NCI-H774 (cell line): ENCODE data around the gene PYROXD2.

Source experiments
- DNase-seq: peaks from one replicate; lab custom pipeline; 2025; lab: John Stamatoyannopoulos, UW

The PYROXD2 gene

GRCh38 chr10:98414578-98414931 lies 427 bp downstream of the PYROXD2 start:
- DNase-seq, result no peak

GRCh38 chr10:98411768-98412167 lies 3.2 kb downstream of the PYROXD2 start:
- no peak for DNase-seq

GRCh38 chr10:98411166-98411565 lies 3.8 kb downstream of the PYROXD2 start:
- DNase-seq, result no peak

- no peak for DNase-seq
Observed at GRCh38 chr10:98410759-98411158, 4.2 kb downstream of the PYROXD2 start.

- no peak for DNase-seq
Observed at GRCh38 chr10:98410135-98410743, 4.7 kb downstream of the PYROXD2 start.

- DNase-seq, result no peak
Observed at GRCh38 chr10:98408799-98409198, 6.2 kb downstream of the PYROXD2 start.

GRCh38 chr10:98407744-98408241 lies 7.2 kb downstream of the PYROXD2 start:
- DNase-seq, result no peak

- no peak for DNase-seq
Observed at GRCh38 chr10:98407017-98407743, 7.8 kb downstream of the PYROXD2 start.

GRCh38 chr10:98405422-98405821 lies 9.6 kb downstream of the PYROXD2 start:
- no peak for DNase-seq

GRCh38 chr10:98404571-98405359 lies 10.2 kb downstream of the PYROXD2 start:
- DNase-seq, result no peak

- DNase-seq, result no peak
Observed at GRCh38 chr10:98403812-98404504, 11.0 kb downstream of the PYROXD2 start.

- DNase-seq, result no peak
Observed at GRCh38 chr10:98402931-98403718, 11.9 kb downstream of the PYROXD2 start.

- no peak for DNase-seq
Observed at GRCh38 chr10:98402478-98402877, 12.5 kb downstream of the PYROXD2 start.

GRCh38 chr10:98400482-98400881 lies 14.5 kb downstream of the PYROXD2 start:
- no peak for DNase-seq

GRCh38 chr10:98399784-98400183 lies 15.2 kb downstream of the PYROXD2 start:
- no peak for DNase-seq

GRCh38 chr10:98397089-98397600 lies 17.8 kb downstream of the PYROXD2 start:
- DNase-seq, result no peak

GRCh38 chr10:98396096-98397063 lies 18.6 kb downstream of the PYROXD2 start:
- DNase-seq, result no peak

- no peak for DNase-seq
Observed at GRCh38 chr10:98394851-98395440, 20.0 kb downstream of the PYROXD2 start.

GRCh38 chr10:98391578-98391991 lies 23.4 kb downstream of the PYROXD2 start:
- no peak for DNase-seq

GRCh38 chr10:98391065-98391464 lies 23.9 kb downstream of the PYROXD2 start:
- no peak for DNase-seq
